Tibial nerve (tissue), 4 donors: Measurements from ENCODE around the gene GPN1.

Source experiments
- CTCF ChIP-seq, 5 experiments: fragments of 200-600 bp in 3 of 5; fragments of 450-650 bp in 2 of 5; sonication (generic) in 3 of 5; IDR thresholded peaks; one replicate each; pipeline ENCODE4 v1.5.1; 2016 to 2019; ENCODE audit warnings: antibody characterized with exemption in 5 of 5, mild to moderate bottlenecking in 3 of 5, moderate library complexity in 2 of 5
- EP300 ChIP-seq, 2 donors: sonication (generic); formaldehyde crosslinking; IDR thresholded peaks; one replicate each; pipeline ENCODE4 v1.6.1; 2017; ENCODE audit warnings: antibody characterized with exemption in 2 of 2, mild to moderate bottlenecking in 1 of 2
- POLR2A ChIP-seq, 2 donors: fragments of 450-650 bp; IDR thresholded peaks; one replicate each; pipeline ENCODE4 v1.6.1; 2017; ENCODE audit warnings: antibody characterized with exemption in 2 of 2, mild to moderate bottlenecking in 2 of 2, moderate library complexity in 2 of 2

- TF ChIP-seq CTCF (IDR thresholded peaks at IDR 0.05) (no peak), POLR2A (IDR thresholded peaks at IDR 0.05) (no peak), EP300 (IDR thresholded peaks at IDR 0.05) (no peak)
These were observed 35.6 kb upstream of the GPN1 start for GRCh38 chr2:27593240-27593639.
